B cell (primary cell): Measurements from ENCODE around the gene IGF1. TPM values are rescaled to one million over a fixed set of nuclear protein-coding genes. Genes with fewer than 3 reads are reported as not detected.

ENCODE experiments used
- ATAC-seq: fragments of 200-7000 bp; cut with Tn5 transposase; one replicate; pipeline ENCODE4 v1.10.0; 2021; ENCODE audit warnings: low read depth, mild to moderate bottlenecking, moderate number of reproducible peaks, moderate library complexity
- CTCF ChIA-PET: fragments of 350-600 bp; sonication (Branson Sonifier 250); formaldehyde crosslinking; loops from one replicate; lab custom pipeline; 2021; ENCODE audit warnings: antibody characterized with exemption, inconsistent platforms; lab: Charles Lee
- POLR2A ChIA-PET: fragments of 350-600 bp; sonication (Branson Sonifier 250); formaldehyde crosslinking; loops from one replicate; lab custom pipeline; 2021; ENCODE audit warnings: antibody characterized with exemption; lab: Charles Lee
- DNase-seq: peaks from one replicate; pipeline ENCODE4 v3.0.0; 2013
- H2AFZ ChIP-seq: 2 replicates; pipeline ENCODE4 v1.6.1; 2012; ENCODE audit warnings: mild to moderate bottlenecking, low read depth, low read length; ENCODE audit not compliant: insufficient read depth, poor library complexity, severe bottlenecking
- H3K27ac ChIP-seq, 2 donors: 1 replicate in 1 of 2; 2 replicates in 1 of 2; pipeline ENCODE4 v1.5.1; 2012 to 2013; ENCODE audit warnings: low read length in 2 of 2, mild to moderate bottlenecking in 2 of 2, moderate library complexity in 1 of 2
- H3K27me3 ChIP-seq, 4 experiments: fragments of 200-600 bp in 1 of 4; sonication (generic) in 1 of 4; replicated peaks in 1 of 4; 1 replicate in 2 of 4; 2 replicates in 2 of 4; pipeline versions ENCODE4 v1.6.1 to v1.7.0; 2013 to 2016; ENCODE audit warnings: low read length in 3 of 4, mild to moderate bottlenecking in 2 of 4, mixed read lengths in 1 of 4, moderate library complexity in 1 of 4; ENCODE audit not compliant: insufficient read depth in 4 of 4, control insufficient read depth in 3 of 4; ENCODE audit errors: control extremely low read depth in 1 of 4
- H3K36me3 ChIP-seq, 2 experiments: replicated peaks in 1 of 2; 1 replicate in 1 of 2; 2 replicates in 1 of 2; pipeline versions ENCODE4 v1.6.1 to v1.7.1; 2013; ENCODE audit warnings: low read length in 1 of 2; ENCODE audit not compliant: insufficient read depth in 2 of 2, control insufficient read depth in 1 of 2; ENCODE audit errors: control extremely low read depth in 1 of 2, extremely low read depth in 1 of 2
- H3K4me1 ChIP-seq, 2 donors: fragments of 200-600 bp in 1 of 2; sonication (generic) in 1 of 2; 1 replicate in 1 of 2; 2 replicates in 1 of 2; pipeline versions ENCODE4 v1.5.1 to v1.6.1; 2013 to 2017; ENCODE audit warnings: low read length in 2 of 2; ENCODE audit not compliant: control insufficient read depth in 2 of 2, insufficient read depth in 2 of 2
- H3K4me2 ChIP-seq: replicated peaks from 2 replicates; pipeline ENCODE3; 2012; ENCODE audit warnings: mild to moderate bottlenecking, low read depth, low read length; ENCODE audit not compliant: poor library complexity, severe bottlenecking
- H3K4me3 ChIP-seq, 5 experiments: fragments of 200-600 bp in 1 of 5; sonication (generic) in 1 of 5; 1 replicate in 3 of 5; 2 replicates in 2 of 5; pipeline versions ENCODE4 v1.5.1 to v1.7.0; 2011 to 2016; ENCODE audit warnings: low read length in 4 of 5, mild to moderate bottlenecking in 4 of 5, low read depth in 2 of 5, control low read depth in 1 of 5, moderate library complexity in 1 of 5; ENCODE audit not compliant: insufficient read depth in 1 of 5; ENCODE audit errors: control extremely low read depth in 1 of 5, extremely low read depth in 1 of 5
- H3K79me2 ChIP-seq: fragments of 200-600 bp; sonication (generic); one replicate; pipeline ENCODE4 v1.6.0; 2016; ENCODE audit warnings: low read length; ENCODE audit not compliant: control insufficient read depth, insufficient read depth
- H3K9ac ChIP-seq: fragments of 200-600 bp; sonication (generic); 2 replicates; pipeline ENCODE4 v1.6.1; 2017; ENCODE audit warnings: mild to moderate bottlenecking, low read length, moderate library complexity
- H3K9me3 ChIP-seq, 3 donors: one replicate each; pipeline versions ENCODE4 v1.6.1 to v1.7.1; 2013; ENCODE audit warnings: low read length in 2 of 3; ENCODE audit not compliant: control insufficient read depth in 2 of 3, insufficient read depth in 1 of 3; ENCODE audit errors: control extremely low read depth in 1 of 3
- H4K20me1 ChIP-seq: 2 replicates; pipeline ENCODE4 v1.6.0; 2012; ENCODE audit warnings: mild to moderate bottlenecking, low read length; ENCODE audit not compliant: insufficient read depth, control insufficient read depth, poor library complexity, severe bottlenecking
- H3K27ac Mint-ChIP-seq: one replicate; pipeline ENCODE4 v1.8.0; 2021; ENCODE audit warnings: mixed read lengths
- H3K27me3 Mint-ChIP-seq: one replicate; pipeline ENCODE4 v1.8.0; 2021; ENCODE audit warnings: mixed read lengths
- H3K4me1 Mint-ChIP-seq: one replicate; pipeline ENCODE4 v1.8.0; 2021; ENCODE audit warnings: mixed read lengths
- H3K4me3 Mint-ChIP-seq: one replicate; pipeline ENCODE4 v1.8.0; 2021; ENCODE audit warnings: mixed read lengths
- H3K9me3 Mint-ChIP-seq: one replicate; pipeline ENCODE4 v1.8.0; 2022; ENCODE audit warnings: mixed read lengths; ENCODE audit not compliant: insufficient read depth
- EZH2 ChIP-seq: IDR thresholded peaks from 2 replicates; pipeline ENCODE4 v1.6.1; 2012; ENCODE audit warnings: borderline replicate concordance, low read depth, mild to moderate bottlenecking, moderate library complexity, low read length; ENCODE audit not compliant: insufficient read depth, poor library complexity, severe bottlenecking
- WGBS: methylation state at CpG from one replicate; pipeline ENCODE4 v1.1.5; 2013; ENCODE audit warnings: missing lambda C conversion rate; ENCODE audit not compliant: insufficient coverage; 5-methylcytosine and 5-hydroxymethylcytosine counted together
- intact Hi-C: fragments of 100-400 bp; cut with micrococcal nuclease; formaldehyde crosslinking; loops from one replicate; pipeline ENCODE4 v1.10.0; 2022
- polyA plus RNA-seq: library from polyadenylated mRNA; depleted of rRNA; stranded (reverse); fragments of >200 nt; gene quantifications from 2 replicates; pipeline ENCODE4 v1.2.3, GENCODE V29; 2012
- total RNA-seq, 2 donors: library from RNA; stranded (reverse); fragments of 120-200 nt in 1 of 2; gene quantifications; 1 replicate in 1 of 2; 2 replicates in 1 of 2; pipeline versions ENCODE4 v1.2.3 to v1.2.4, GENCODE V29; 2013 to 2022
- TF ChIP-seq, protein P1 (sequence below): fragments of 200-600 bp; IDR thresholded peaks from one replicate; pipeline ENCODE4 v1.8.0; 2022; ENCODE audit warnings: antibody characterized with exemption, mild to moderate bottlenecking

The IGF1 gene
- total and polyA plus RNA-seq, 2 donors (not counting 1 experiment from before 2014, with no cell fraction given): 0.21 TPM; not detected in 1

DNA sequence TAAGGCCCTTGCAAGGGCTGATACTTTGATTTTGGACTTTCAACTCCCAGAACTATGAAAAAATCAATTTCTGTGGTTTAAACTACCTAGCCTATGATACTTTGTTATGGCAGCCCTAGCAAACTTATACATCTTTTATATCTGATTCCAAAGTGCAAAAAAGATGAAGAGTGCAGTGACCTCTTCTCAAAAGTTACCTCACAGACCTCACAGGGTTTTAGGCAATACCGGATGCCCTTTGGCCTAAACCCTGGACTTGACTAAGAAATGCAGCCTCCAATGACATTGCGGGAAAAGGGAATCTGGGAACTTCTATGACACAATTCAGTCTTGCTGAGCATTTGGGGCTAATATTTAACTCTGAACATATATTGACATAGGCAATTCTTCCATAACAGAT is 63.3 kb downstream of the IGF1 start:
- no peaks in the 10 kb centered on the region for H3K36me3 ChIP-seq
- ATAC-seq: no peak
- no peak overlapping the region for H3K4me3 Mint-ChIP-seq
- no peaks in the 10 kb centered on the region for H3K79me2 ChIP-seq
- ChIA-PET CTCF (no interaction called here), POLR2A (no interaction called here)
- H3K27me3 Mint-ChIP-seq: peaks cover 8% of the 10 kb centered on the region
- 86% methylated on average over 2 of the region's 2 CpGs for WGBS
- H3K27ac ChIP-seq: no peak overlapping the region
- no peaks in the 10 kb centered on the region for H3K9me3 Mint-ChIP-seq
- intact Hi-C loops: no loop called here
- TF ChIP-seq, protein P1, sequence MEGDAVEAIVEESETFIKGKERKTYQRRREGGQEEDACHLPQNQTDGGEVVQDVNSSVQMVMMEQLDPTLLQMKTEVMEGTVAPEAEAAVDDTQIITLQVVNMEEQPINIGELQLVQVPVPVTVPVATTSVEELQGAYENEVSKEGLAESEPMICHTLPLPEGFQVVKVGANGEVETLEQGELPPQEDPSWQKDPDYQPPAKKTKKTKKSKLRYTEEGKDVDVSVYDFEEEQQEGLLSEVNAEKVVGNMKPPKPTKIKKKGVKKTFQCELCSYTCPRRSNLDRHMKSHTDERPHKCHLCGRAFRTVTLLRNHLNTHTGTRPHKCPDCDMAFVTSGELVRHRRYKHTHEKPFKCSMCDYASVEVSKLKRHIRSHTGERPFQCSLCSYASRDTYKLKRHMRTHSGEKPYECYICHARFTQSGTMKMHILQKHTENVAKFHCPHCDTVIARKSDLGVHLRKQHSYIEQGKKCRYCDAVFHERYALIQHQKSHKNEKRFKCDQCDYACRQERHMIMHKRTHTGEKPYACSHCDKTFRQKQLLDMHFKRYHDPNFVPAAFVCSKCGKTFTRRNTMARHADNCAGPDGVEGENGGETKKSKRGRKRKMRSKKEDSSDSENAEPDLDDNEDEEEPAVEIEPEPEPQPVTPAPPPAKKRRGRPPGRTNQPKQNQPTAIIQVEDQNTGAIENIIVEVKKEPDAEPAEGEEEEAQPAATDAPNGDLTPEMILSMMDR: no peak
- no peak for TF ChIP-seq EZH2
- H3K4me1 ChIP-seq: no peaks in the 10 kb centered on the region
- no peak for DNase-seq
- no peaks in the 10 kb centered on the region for H3K9me3 ChIP-seq
- H4K20me1 ChIP-seq: no peaks in the 10 kb centered on the region
- H2AFZ ChIP-seq: no peak overlapping the region
- no peak overlapping the region for H3K27ac Mint-ChIP-seq
- H3K4me2 ChIP-seq: no peak overlapping the region
- H3K4me3 ChIP-seq: no peak overlapping the region
- no peaks in the 10 kb centered on the region for H3K4me1 Mint-ChIP-seq
- no peak overlapping the region for H3K9ac ChIP-seq
- H3K27me3 ChIP-seq: no peaks in the 10 kb centered on the region

DNA sequence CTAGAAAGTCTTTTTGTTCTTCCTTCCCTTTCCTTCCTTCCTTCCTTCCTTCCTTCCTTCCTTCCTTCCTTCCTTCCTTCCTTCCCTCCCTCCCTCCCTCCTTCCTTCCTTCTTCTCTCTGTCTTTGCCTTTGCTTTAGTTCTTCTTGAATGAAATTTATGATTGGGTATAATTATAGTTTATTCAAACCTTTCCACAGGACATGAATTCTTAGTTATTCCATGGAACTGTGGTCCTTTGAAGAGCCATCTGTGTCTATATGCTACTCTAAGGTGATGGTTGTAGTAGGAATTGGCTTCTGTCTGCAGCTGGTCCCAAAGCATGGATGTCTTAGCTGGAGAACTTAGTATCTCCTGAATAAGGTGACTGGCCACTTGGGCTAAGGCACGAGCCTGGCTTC is 64.8 kb downstream of the IGF1 start:
- Mint-ChIP-seq H3K4me3 (no peak overlapping the region), H3K9me3 (no peaks in the 10 kb centered on the region), H3K4me1 (no peaks in the 10 kb centered on the region), H3K27ac (no peak overlapping the region), H3K27me3 (peaks cover 8% of the 10 kb centered on the region)
- Histone ChIP-seq H3K27ac (no peak overlapping the region), H3K36me3 (no peaks in the 10 kb centered on the region), H2AFZ (no peak overlapping the region), H3K9me3 (no peaks in the 10 kb centered on the region), H3K4me1 (no peaks in the 10 kb centered on the region), H3K4me3 (no peak overlapping the region), H3K9ac (no peak overlapping the region), H3K4me2 (no peak overlapping the region), H4K20me1 (no peaks in the 10 kb centered on the region), H3K27me3 (no peaks in the 10 kb centered on the region), H3K79me2 (no peaks in the 10 kb centered on the region)
- POLR2A ChIA-PET: no interaction called here
- CTCF ChIA-PET: no interaction called here
- DNase-seq: no peak
- TF ChIP-seq EZH2: no peak
- TF ChIP-seq, protein P1: no peak
- WGBS: 57% methylated on average over 1 of the region's 1 CpG
- no peak for ATAC-seq
- intact Hi-C loops: no loop called here
